Measurements from ENCODE around the gene FHL1.
A peak's percentile ranks its signal among the peaks of the same experiment; 100 is the strongest.
"Not testable (repeated sequence)": the region's sequence is repeated elsewhere in the genome, so short reads cannot be mapped to it uniquely, and the experiment has no call there.

FHL1 gene

DNA sequence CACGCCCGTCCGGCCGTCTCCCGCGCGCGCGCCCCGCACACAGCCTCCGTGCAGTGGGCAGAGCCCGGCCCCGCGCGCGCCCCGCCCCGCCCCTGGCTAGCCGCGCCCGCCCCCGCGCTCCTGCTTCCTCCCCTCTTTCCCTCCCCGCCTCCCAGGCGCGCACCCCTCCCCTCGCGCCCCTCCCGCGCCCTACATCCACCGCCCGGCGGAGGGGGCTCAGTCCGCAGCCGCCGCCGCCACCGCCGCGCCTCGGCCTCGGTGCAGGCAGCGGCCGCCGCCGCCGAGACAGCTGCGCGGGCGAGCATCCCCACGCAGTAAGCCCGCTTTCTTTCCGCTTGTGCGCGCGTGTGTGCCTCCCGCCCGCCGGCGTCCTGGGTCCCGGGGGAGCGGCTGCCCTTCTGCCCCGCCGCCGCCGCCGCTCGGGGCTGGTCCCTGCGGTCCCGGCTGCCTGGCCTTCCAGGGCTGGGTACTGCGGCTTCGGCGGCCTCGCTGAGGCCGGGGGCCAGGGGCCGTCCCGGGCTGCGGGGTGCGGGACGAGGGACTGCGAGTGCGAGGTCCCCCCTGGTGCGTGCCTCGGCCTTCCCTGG lies at the start of gene FHL1:
FHL1 (plus strand) TSS at position 219 of the 587 bp plus-strand sequence.
- H3K27me3 ChIP-seq (ENCODE audit: control insufficient read depth in 1 of 2, insufficient read depth in 2 of 2, low read length in 2 of 2): no peaks in the 10 kb centered on the region
- peak within 1 kb of the TSS; percentile 76 to 81 for H3K4me3 ChIP-seq (ENCODE audit: low read length in 2 of 2)
- peak within 1 kb of the TSS; percentile 83 to 92 for H3K9ac ChIP-seq (ENCODE audit: low read length in 2 of 2)
- H3K27ac ChIP-seq (ENCODE audit: low read length): peak within 1 kb of the TSS; percentile 93
- no peaks in the 10 kb centered on the region for H3K9me3 ChIP-seq (ENCODE audit: control insufficient read depth in 2 of 2, low read length in 2 of 2)
- no peaks in the 10 kb centered on the region for H3K4me1 ChIP-seq (ENCODE audit: control insufficient read depth, insufficient read depth, low read length)
- no peaks in the 10 kb centered on the region for H3K36me3 ChIP-seq (ENCODE audit: control insufficient read depth in 2 of 2, insufficient read depth in 2 of 2, low read length in 2 of 2)

DNA sequence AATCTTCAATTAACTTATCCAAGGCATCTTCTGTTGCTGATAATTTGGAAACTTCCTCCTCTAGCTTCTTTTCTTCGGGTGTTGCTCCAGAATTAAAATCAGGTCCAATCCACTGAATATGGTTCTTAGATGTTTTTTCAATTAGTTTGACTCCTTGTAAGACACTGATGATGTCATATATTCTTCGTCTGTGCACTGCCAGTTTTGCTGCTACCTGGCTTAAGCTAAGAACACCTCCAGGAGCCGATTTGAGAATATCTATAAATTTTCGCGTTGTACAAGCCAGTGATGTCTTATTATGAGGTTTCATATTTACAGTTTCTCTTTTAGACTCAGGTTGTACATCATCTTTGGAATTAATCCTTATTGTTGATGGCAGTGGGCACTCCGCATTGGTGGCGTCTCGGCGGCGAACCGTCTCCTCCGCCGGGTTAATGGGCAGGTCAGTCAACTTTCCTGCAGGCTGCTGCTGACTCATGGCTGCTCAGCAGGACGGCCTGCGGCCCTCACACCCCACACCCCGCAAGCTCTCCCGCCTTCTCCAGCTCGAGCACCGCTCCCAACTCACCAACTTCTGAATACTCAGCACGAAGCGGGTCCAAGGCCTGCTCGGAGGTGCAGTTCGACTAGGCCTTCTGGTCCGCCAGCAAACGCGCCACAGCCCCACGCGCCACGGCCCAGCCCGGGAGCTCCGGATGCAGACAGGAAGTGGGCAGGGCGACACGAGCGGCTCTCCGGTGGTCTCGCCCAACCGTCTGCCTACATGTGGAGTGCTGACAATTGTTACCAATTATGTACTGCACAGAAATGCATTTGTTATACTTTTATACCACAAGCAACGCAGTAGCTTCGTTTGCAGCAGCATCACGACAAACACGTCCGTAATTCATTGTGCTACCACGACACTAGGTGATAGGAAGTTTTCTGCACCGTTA lies 49.2 kb upstream of the FHL1 start:
- H3K4me1 ChIP-seq (ENCODE audit: control insufficient read depth, insufficient read depth, low read length): no peaks in the 10 kb centered on the region
- H3K27me3 ChIP-seq (ENCODE audit: control insufficient read depth in 1 of 2, insufficient read depth in 2 of 2, low read length in 2 of 2): no peaks in the 10 kb centered on the region
- H3K9ac ChIP-seq (ENCODE audit: low read length in 2 of 2): no peak overlapping the region
- H3K9me3 ChIP-seq (ENCODE audit: control insufficient read depth in 2 of 2, low read length in 2 of 2): no peaks in the 10 kb centered on the region
- H3K27ac ChIP-seq (ENCODE audit: low read length): no peak overlapping the region
- H3K36me3 ChIP-seq (ENCODE audit: control insufficient read depth in 2 of 2, insufficient read depth in 2 of 2, low read length in 2 of 2): no peaks in the 10 kb centered on the region
- H3K4me3 ChIP-seq (ENCODE audit: low read length in 2 of 2): no peak overlapping the region

DNA sequence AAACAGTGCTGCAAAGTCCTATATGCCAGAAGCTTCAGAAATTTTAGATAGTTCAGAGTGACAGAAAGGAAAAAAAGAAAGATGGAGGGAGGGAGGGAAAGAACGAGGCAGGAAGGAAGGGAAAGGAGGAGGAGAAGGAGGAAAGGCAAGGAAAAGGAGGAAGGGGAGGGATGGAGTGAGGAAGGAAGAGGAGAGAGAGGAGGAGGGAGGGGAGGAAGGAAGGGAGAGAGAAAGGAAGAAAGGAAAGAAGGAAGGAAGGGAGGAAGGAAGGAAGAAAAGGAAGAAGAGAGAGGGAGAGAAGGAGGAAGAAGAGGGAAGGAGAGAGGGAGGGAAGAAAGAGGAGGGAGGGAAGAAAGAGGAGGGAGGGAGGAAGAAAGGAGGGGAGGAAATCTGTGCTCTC lies 42.4 kb upstream of the FHL1 start:
- Histone ChIP-seq H3K27ac (ENCODE audit: low read length) (no peak overlapping the region), H3K9me3 (ENCODE audit: control insufficient read depth in 2 of 2, low read length in 2 of 2) (no peaks in the 10 kb centered on the region), H3K9ac (ENCODE audit: low read length in 2 of 2) (no peak overlapping the region), H3K27me3 (ENCODE audit: control insufficient read depth in 1 of 2, insufficient read depth in 2 of 2, low read length in 2 of 2) (peaks cover 0 to 3% of the 10 kb centered on the region in 2 donors), H3K4me3 (ENCODE audit: low read length in 2 of 2) (no peak overlapping the region), H3K4me1 (ENCODE audit: control insufficient read depth, insufficient read depth, low read length) (no peaks in the 10 kb centered on the region), H3K36me3 (ENCODE audit: control insufficient read depth in 2 of 2, insufficient read depth in 2 of 2, low read length in 2 of 2) (no peaks in the 10 kb centered on the region)

DNA sequence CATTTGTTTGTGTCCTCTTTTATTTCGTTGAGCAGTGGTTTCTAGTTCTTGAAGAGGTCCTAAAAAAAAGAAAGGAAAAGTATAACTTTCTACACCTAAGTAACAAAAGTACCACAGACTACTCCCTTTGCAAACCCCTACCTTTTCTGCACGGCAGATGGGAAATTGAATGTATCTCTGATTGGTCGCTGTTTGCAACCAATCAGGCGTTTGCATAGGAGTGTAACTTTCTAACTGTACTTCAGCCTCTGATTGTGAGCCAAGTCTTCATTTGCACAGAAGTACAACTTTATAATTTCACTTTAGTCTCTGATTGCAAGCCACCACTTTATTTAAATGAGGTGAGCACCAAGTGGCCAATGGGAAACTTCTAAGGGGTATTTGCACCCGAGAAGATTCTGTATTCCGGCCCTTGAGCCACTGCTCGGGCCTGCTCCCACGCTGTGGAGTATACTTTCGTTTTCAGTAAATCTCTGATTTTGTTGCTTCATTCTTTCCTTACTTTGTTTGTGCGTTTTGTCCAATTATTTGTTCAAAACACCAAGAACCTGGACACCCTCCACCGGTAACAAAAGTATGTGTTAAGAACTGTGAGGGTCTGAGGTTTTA lies 40.3 kb upstream of the FHL1 start:
- H3K4me1 ChIP-seq (ENCODE audit: control insufficient read depth, insufficient read depth, low read length): no peaks in the 10 kb centered on the region
- H3K9me3 ChIP-seq (ENCODE audit: control insufficient read depth in 2 of 2, low read length in 2 of 2): no peaks in the 10 kb centered on the region
- H3K36me3 ChIP-seq (ENCODE audit: control insufficient read depth in 2 of 2, insufficient read depth in 2 of 2, low read length in 2 of 2): no peaks in the 10 kb centered on the region
- no peak overlapping the region for H3K4me3 ChIP-seq (ENCODE audit: low read length in 2 of 2)
- H3K9ac ChIP-seq (ENCODE audit: low read length in 2 of 2): no peak overlapping the region
- H3K27me3 ChIP-seq (ENCODE audit: control insufficient read depth in 1 of 2, insufficient read depth in 2 of 2, low read length in 2 of 2): peaks cover 0 to 3% of the 10 kb centered on the region in 2 donors
- no peak overlapping the region for H3K27ac ChIP-seq (ENCODE audit: low read length)

DNA sequence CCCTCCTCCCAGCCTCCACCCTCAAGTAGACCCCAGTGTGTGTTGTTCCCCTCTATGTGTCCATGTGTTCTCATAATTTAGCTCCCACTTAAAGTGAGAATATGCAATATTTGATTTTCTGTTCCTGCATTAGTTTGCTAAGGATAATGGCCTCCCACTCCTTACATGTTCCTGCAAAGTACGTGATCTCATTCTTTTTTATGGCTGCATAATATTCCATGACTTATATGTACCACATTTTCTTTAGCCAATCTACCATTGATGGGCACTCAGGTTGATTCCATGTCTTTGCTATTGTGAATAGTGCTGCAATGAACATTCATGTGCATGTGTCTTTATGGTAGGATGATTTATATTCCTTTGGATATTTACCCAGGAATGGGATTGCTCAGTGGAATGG lies 38.4 kb upstream of the FHL1 start:
- not testable (repeated sequence) for H3K27ac ChIP-seq (ENCODE audit: low read length); H3K4me1 ChIP-seq (ENCODE audit: control insufficient read depth, insufficient read depth, low read length); H3K27me3 ChIP-seq (ENCODE audit: control insufficient read depth in 1 of 2, insufficient read depth in 2 of 2, low read length in 2 of 2); H3K4me3 ChIP-seq (ENCODE audit: low read length in 2 of 2); H3K9me3 ChIP-seq (ENCODE audit: control insufficient read depth in 2 of 2, low read length in 2 of 2); H3K9ac ChIP-seq (ENCODE audit: low read length in 2 of 2); H3K36me3 ChIP-seq (ENCODE audit: control insufficient read depth in 2 of 2, insufficient read depth in 2 of 2, low read length in 2 of 2)

DNA sequence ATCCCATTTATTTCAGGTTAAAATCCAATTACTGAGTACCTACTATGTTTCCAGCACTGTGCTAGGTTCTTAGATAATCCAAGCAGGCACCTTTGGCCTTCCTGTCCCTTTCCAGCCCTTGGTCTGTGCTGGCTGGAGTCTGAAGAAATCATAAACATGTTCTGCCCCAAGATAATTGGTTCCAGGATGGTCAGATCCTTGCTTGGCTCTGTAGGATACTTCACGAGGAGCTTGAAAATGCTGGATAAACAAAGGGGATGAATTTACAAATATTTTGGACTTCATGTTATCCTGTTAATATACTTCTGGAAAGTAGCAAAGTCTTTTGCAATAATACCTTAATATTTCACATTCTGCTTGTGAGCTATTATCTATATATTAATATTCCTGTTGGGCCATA lies 35.0 kb upstream of the FHL1 start:
- Histone ChIP-seq H3K27me3 (ENCODE audit: control insufficient read depth in 1 of 2, insufficient read depth in 2 of 2, low read length in 2 of 2) (no peaks in the 10 kb centered on the region), H3K9ac (ENCODE audit: low read length in 2 of 2) (no peak overlapping the region), H3K9me3 (ENCODE audit: control insufficient read depth in 2 of 2, low read length in 2 of 2) (no peaks in the 10 kb centered on the region), H3K4me3 (ENCODE audit: low read length in 2 of 2) (no peak overlapping the region), H3K36me3 (ENCODE audit: control insufficient read depth in 2 of 2, insufficient read depth in 2 of 2, low read length in 2 of 2) (no peaks in the 10 kb centered on the region), H3K27ac (ENCODE audit: low read length) (no peak overlapping the region), H3K4me1 (ENCODE audit: control insufficient read depth, insufficient read depth, low read length) (peaks cover 6% of the 10 kb centered on the region)

DNA sequence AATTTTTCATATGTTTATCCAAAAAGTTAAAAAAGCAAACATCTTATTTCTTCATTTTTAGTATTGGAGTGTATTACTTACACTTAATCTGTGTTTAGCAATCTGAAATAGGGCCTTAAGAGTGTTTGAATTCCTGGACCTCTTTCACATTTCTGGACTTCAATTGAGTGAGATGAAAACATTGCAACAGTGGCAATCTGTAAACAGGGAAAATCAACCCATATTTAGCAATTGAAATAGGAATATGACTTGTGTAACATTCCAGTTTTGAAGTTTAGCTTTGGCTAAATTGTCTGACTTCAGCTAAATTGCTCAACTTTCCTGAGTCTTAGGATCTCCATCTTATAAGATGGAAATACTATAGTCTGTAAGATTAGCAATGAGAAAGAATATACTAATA lies 34.6 kb upstream of the FHL1 start:
- no peak overlapping the region for H3K4me3 ChIP-seq (ENCODE audit: low read length in 2 of 2)
- H3K9ac ChIP-seq (ENCODE audit: low read length in 2 of 2): no peak overlapping the region
- peaks cover 6% of the 10 kb centered on the region for H3K4me1 ChIP-seq (ENCODE audit: control insufficient read depth, insufficient read depth, low read length)
- H3K27me3 ChIP-seq (ENCODE audit: control insufficient read depth in 1 of 2, insufficient read depth in 2 of 2, low read length in 2 of 2): no peaks in the 10 kb centered on the region
- H3K27ac ChIP-seq (ENCODE audit: low read length): no peak overlapping the region
- H3K36me3 ChIP-seq (ENCODE audit: control insufficient read depth in 2 of 2, insufficient read depth in 2 of 2, low read length in 2 of 2): no peaks in the 10 kb centered on the region
- no peaks in the 10 kb centered on the region for H3K9me3 ChIP-seq (ENCODE audit: control insufficient read depth in 2 of 2, low read length in 2 of 2)

DNA sequence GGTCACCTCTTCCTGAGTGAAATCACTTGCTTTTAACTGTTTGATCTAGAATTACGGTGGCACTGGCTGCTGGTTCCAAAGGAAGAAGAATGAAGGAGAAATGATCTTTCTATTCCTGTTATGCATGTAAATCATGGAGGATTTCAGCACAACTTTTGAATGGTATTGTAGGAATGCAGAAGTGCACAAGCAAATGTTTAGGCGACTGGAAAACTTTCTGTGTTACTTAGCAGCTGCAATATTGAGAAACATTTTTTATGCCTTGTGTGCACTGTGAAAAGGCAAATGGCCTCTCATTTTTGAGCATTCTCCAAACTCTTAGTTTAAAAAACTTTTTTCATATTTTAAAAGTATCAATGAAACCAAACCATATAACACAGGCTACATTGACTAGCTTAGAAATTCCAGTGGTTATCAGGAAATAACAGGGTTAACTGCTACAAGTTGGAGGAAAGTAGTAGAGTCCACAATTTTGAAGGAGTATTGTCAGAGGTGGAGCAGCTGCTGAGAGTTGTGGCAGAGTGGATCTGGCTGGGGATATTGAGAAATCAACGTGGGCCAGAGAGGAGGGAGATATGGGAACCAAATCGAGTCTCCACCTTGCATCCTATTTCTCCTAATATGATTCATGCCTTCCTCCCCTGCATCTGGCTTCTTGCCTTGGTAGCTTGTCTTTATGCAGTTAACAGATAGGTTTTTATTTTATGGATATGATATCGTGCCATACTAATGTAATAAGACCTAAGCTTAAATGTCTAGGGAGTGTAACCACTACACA lies 32.0 kb upstream of the FHL1 start:
- Histone ChIP-seq H3K36me3 (ENCODE audit: control insufficient read depth in 2 of 2, insufficient read depth in 2 of 2, low read length in 2 of 2) (no peaks in the 10 kb centered on the region), H3K4me1 (ENCODE audit: control insufficient read depth, insufficient read depth, low read length) (peaks cover 6% of the 10 kb centered on the region), H3K27me3 (ENCODE audit: control insufficient read depth in 1 of 2, insufficient read depth in 2 of 2, low read length in 2 of 2) (no peaks in the 10 kb centered on the region), H3K9ac (ENCODE audit: low read length in 2 of 2) (no peak overlapping the region), H3K4me3 (ENCODE audit: low read length in 2 of 2) (no peak overlapping the region), H3K27ac (ENCODE audit: low read length) (peak overlapping the region; percentile 53), H3K9me3 (ENCODE audit: control insufficient read depth in 2 of 2, low read length in 2 of 2) (no peaks in the 10 kb centered on the region)

DNA sequence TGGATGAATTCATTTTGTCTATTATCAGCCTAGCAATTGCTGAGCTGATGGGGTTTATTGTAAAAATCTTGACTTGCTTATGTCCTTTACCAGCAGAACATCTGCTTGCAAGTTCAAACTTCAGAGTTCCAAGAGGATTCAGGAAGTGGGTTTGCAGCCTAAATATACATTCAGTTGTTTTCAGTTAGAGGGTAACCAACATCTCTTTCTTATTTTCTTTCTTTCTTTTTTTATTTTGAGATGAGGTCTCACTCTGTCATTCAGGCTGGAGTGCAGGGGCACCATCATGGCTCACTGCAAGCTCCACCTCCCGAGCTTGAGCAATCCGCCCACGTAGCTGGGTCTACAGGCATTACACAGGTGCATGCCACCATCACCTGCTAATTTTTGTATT lies 31.4 kb upstream of the FHL1 start:
- Histone ChIP-seq H3K4me3 (ENCODE audit: low read length in 2 of 2) (no peak overlapping the region), H3K36me3 (ENCODE audit: control insufficient read depth in 2 of 2, insufficient read depth in 2 of 2, low read length in 2 of 2) (no peaks in the 10 kb centered on the region), H3K27ac (ENCODE audit: low read length) (peak overlapping the region; percentile 53), H3K9me3 (ENCODE audit: control insufficient read depth in 2 of 2, low read length in 2 of 2) (no peaks in the 10 kb centered on the region), H3K27me3 (ENCODE audit: control insufficient read depth in 1 of 2, insufficient read depth in 2 of 2, low read length in 2 of 2) (no peaks in the 10 kb centered on the region), H3K4me1 (ENCODE audit: control insufficient read depth, insufficient read depth, low read length) (peaks cover 6% of the 10 kb centered on the region), H3K9ac (ENCODE audit: low read length in 2 of 2) (no peak overlapping the region)

DNA sequence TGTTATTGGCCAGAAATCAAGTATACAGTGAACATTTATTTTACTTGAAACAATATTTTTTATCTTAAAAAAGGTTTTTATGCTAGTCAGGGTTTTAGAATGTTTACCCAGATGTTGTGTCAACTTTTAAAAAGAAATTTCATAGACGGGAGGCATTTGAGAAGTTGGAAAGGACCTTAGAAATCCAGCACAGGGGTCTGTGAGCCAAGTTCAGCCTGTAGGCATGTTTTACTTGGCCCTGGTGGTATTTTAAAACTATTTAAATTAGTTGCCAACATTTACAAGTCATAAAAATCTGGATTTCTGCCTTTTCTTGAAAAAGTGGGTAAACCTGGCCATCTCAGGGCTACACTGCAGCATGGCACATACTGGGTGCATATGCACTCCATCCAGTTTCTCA lies 25.5 kb upstream of the FHL1 start:
- no peaks in the 10 kb centered on the region for H3K36me3 ChIP-seq (ENCODE audit: control insufficient read depth in 2 of 2, insufficient read depth in 2 of 2, low read length in 2 of 2)
- H3K27me3 ChIP-seq (ENCODE audit: control insufficient read depth in 1 of 2, insufficient read depth in 2 of 2, low read length in 2 of 2): peaks cover 0 to 5% of the 10 kb centered on the region in 2 donors
- H3K27ac ChIP-seq (ENCODE audit: low read length): no peak overlapping the region
- H3K9ac ChIP-seq (ENCODE audit: low read length in 2 of 2): no peak overlapping the region
- H3K4me3 ChIP-seq (ENCODE audit: low read length in 2 of 2): no peak overlapping the region
- H3K4me1 ChIP-seq (ENCODE audit: control insufficient read depth, insufficient read depth, low read length): peaks cover 4% of the 10 kb centered on the region
- H3K9me3 ChIP-seq (ENCODE audit: control insufficient read depth in 2 of 2, low read length in 2 of 2): no peaks in the 10 kb centered on the region

Data from stomach smooth muscle (tissue), 2 donors.